ENCODE data around the gene TADA2A.

DNA sequence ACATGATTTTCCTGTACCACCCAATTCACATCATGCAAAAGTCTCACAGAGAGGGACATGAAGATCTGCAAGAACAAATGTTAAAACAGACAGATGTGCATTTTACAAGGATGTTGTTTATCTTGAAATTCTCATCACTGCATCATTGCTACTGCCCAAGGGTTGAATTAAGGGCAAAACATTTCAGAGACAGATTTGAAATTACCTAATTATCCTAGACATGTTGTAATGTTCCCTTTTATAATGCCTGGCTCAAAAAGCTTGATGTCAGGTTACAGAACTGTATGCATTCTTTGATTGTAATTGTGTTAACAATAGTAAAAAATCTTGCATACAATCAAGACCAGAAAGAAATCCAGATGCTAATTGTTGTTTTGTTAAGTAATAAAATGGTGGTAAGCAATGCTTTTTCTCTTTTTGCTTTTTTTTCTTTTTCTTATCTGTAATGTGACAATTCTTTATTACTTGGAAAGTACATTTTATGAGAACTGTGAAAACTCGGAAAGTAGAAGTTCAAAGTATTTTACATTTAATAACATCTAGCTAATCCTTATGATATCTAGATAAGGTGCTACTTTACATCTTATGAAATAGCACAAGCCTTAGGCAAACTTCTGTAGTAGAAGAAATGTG, 79.4 kb downstream of the TADA2A start:
- TF ChIP-seq, protein P1, sequence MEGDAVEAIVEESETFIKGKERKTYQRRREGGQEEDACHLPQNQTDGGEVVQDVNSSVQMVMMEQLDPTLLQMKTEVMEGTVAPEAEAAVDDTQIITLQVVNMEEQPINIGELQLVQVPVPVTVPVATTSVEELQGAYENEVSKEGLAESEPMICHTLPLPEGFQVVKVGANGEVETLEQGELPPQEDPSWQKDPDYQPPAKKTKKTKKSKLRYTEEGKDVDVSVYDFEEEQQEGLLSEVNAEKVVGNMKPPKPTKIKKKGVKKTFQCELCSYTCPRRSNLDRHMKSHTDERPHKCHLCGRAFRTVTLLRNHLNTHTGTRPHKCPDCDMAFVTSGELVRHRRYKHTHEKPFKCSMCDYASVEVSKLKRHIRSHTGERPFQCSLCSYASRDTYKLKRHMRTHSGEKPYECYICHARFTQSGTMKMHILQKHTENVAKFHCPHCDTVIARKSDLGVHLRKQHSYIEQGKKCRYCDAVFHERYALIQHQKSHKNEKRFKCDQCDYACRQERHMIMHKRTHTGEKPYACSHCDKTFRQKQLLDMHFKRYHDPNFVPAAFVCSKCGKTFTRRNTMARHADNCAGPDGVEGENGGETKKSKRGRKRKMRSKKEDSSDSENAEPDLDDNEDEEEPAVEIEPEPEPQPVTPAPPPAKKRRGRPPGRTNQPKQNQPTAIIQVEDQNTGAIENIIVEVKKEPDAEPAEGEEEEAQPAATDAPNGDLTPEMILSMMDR (IDR thresholded peaks at IDR 0.05): no peak
- TF ChIP-seq EP300 (IDR thresholded peaks at IDR 0.05) (no peak), POLR2A (IDR thresholded peaks at IDR 0.05) (no peak)
